Measurements from ENCODE around the gene C10orf105.
A peak's percentile ranks its signal among the peaks of the same experiment; 100 is the strongest.

Gene C10orf105

GRCh38 chr10:71714031-71714410, 5.6 kb downstream of the C10orf105 start:
- DNase-seq, result no peak

- no peak for DNase-seq
These were observed 6.2 kb downstream of the C10orf105 start for GRCh38 chr10:71713135-71714030.

- no peak for DNase-seq
These were observed 6.9 kb downstream of the C10orf105 start for GRCh38 chr10:71712572-71713134.

- no peak for DNase-seq
These were observed 7.4 kb downstream of the C10orf105 start for GRCh38 chr10:71712170-71712569.

- no peak for DNase-seq
These were observed 8.4 kb downstream of the C10orf105 start for GRCh38 chr10:71711052-71711623.

- no peak for DNase-seq
These were observed 9.1 kb downstream of the C10orf105 start for GRCh38 chr10:71710519-71710918.

GRCh38 chr10:71708897-71709882, 10.4 kb downstream of the C10orf105 start:
- DNase-seq, result no peak

- DNase-seq, result no peak
These were observed 11.3 kb downstream of the C10orf105 start for GRCh38 chr10:71708301-71708703.

- DNase-seq, result no peak
These were observed 12.3 kb downstream of the C10orf105 start for GRCh38 chr10:71707240-71707789.

GRCh38 chr10:71706216-71707121, 13.1 kb downstream of the C10orf105 start:
- no peak for DNase-seq

GRCh38 chr10:71705582-71705981, 14.0 kb downstream of the C10orf105 start:
- no peak for DNase-seq

GRCh38 chr10:71704816-71705215, 14.8 kb downstream of the C10orf105 start:
- no peak for DNase-seq

- DNase-seq, result no peak
These were observed 16.0 kb downstream of the C10orf105 start for GRCh38 chr10:71703577-71703976.

- no peak for DNase-seq
These were observed 18.0 kb downstream of the C10orf105 start for GRCh38 chr10:71701496-71702132.

- no peak for DNase-seq
These were observed 18.7 kb downstream of the C10orf105 start for GRCh38 chr10:71700731-71701368.

GRCh38 chr10:71698737-71699136, 20.8 kb downstream of the C10orf105 start:
- DNase-seq, result no peak

- no peak for DNase-seq
These were observed 21.5 kb downstream of the C10orf105 start for GRCh38 chr10:71697938-71698709.

GRCh38 chr10:71696628-71697326, 22.8 kb downstream of the C10orf105 start:
- peak; percentile 48 for DNase-seq

Measured in KG1 (cell line).